Breast epithelium (tissue), 4 donors: ENCODE results near the gene CNEP1R1. TPM values are rescaled to one million over a fixed set of nuclear protein-coding genes. Genes with fewer than 3 reads are reported as not detected.

Source experiments
- DNase-seq, 2 donors: peaks; one replicate each; pipeline ENCODE4 v3.0.0-alpha.2; 2019; ENCODE audit warnings: low spot score in 2 of 2
- H3K27ac ChIP-seq, 2 donors: fragments of 200-600 bp; sonication (generic) in 1 of 2; one replicate each; pipeline ENCODE4 v1.5.1; 2016 to 2019; ENCODE audit warnings: mild to moderate bottlenecking in 1 of 2
- H3K27me3 ChIP-seq, 2 donors: fragments of 200-600 bp; sonication (generic) in 1 of 2; one replicate each; pipeline versions ENCODE4 v1.5.1 to v1.6.0; 2017 to 2019; ENCODE audit warnings: control low read depth in 1 of 2, mild to moderate bottlenecking in 1 of 2
- H3K36me3 ChIP-seq: fragments of 200-600 bp; one replicate; pipeline ENCODE4 v1.5.1; 2019
- H3K4me1 ChIP-seq, 2 donors: fragments of 200-600 bp; sonication (generic); one replicate each; pipeline ENCODE4 v1.5.1; 2016 to 2019; ENCODE audit warnings: control low read depth in 1 of 2
- H3K4me3 ChIP-seq, 3 donors: fragments of 200-600 bp; sonication (generic); 1 replicate in 2 of 3; 2 replicates in 1 of 3; pipeline ENCODE4 v1.5.1; 2016 to 2019; ENCODE audit warnings: mild to moderate bottlenecking in 3 of 3, moderate library complexity in 2 of 3
- H3K9me3 ChIP-seq, 2 donors: fragments of 200-600 bp; sonication (generic) in 1 of 2; one replicate each; pipeline ENCODE4 v1.5.1; 2016 to 2019; ENCODE audit warnings: control low read depth in 1 of 2
- POLR2A ChIP-seq: fragments of 450-650 bp; IDR thresholded peaks from one replicate; pipeline ENCODE4 v1.6.1; 2016; ENCODE audit warnings: antibody characterized with exemption, mild to moderate bottlenecking, moderate library complexity
- POLR2AphosphoS5 ChIP-seq, 3 donors: sonication (generic); formaldehyde crosslinking; IDR thresholded peaks; one replicate each; pipeline ENCODE4 v1.6.1; 2017; ENCODE audit warnings: antibody characterized with exemption in 3 of 3
- intact Hi-C: fragments of 100-400 bp; cut with DNase I; formaldehyde crosslinking; loops from one replicate; pipeline ENCODE4 v1.15.1; 2023; ENCODE audit warnings: low total_unique reads
- total RNA-seq, 3 donors: library from RNA; depleted of rRNA; stranded (reverse); fragments of >200 nt; gene quantifications; one replicate each; pipeline ENCODE4 v1.1.0, GENCODE V29; 2016
- TF ChIP-seq, protein P1 (sequence below), 3 donors: fragments of 450-650 bp; IDR thresholded peaks; one replicate each; pipeline ENCODE4 v1.5.1; 2016 to 2017; ENCODE audit warnings: antibody characterized with exemption in 3 of 3, mild to moderate bottlenecking in 3 of 3, moderate library complexity in 3 of 3

CNEP1R1 gene
- total RNA-seq, 3 donors from 2014 or later: 16.5 to 20.8 (median 17.4) TPM

DNA sequence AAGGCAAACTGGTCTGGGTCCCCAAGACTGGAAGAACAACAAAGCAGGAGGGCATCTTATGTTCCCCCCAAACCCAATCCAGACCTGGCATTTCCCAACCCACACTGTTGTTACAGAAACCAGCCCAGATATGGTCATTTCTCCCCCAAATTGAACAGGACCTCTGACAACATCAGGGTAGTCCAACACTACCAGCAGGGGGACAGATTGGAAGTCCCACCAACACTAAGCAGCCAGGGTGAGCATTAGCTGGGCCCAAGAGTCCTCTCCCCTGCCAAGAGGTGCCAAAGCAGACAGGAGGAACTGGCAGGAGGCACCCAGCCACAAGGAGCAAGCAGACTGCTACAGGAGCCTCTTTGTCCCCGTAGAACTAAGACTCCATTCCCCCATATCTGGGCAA lies 29.3 kb upstream of the CNEP1R1 start:
- H3K27ac ChIP-seq: no peak overlapping the region
- intact Hi-C loops: no loop called here
- TF ChIP-seq, protein P1, sequence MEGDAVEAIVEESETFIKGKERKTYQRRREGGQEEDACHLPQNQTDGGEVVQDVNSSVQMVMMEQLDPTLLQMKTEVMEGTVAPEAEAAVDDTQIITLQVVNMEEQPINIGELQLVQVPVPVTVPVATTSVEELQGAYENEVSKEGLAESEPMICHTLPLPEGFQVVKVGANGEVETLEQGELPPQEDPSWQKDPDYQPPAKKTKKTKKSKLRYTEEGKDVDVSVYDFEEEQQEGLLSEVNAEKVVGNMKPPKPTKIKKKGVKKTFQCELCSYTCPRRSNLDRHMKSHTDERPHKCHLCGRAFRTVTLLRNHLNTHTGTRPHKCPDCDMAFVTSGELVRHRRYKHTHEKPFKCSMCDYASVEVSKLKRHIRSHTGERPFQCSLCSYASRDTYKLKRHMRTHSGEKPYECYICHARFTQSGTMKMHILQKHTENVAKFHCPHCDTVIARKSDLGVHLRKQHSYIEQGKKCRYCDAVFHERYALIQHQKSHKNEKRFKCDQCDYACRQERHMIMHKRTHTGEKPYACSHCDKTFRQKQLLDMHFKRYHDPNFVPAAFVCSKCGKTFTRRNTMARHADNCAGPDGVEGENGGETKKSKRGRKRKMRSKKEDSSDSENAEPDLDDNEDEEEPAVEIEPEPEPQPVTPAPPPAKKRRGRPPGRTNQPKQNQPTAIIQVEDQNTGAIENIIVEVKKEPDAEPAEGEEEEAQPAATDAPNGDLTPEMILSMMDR (IDR thresholded peaks at IDR 0.05): no peak
- TF ChIP-seq POLR2AphosphoS5 (IDR thresholded peaks at IDR 0.05) (no peak), POLR2A (no peak)
- H3K4me1 ChIP-seq: no peaks in the 10 kb centered on the region
- no peaks in the 10 kb centered on the region for H3K27me3 ChIP-seq
- no peak overlapping the region for H3K4me3 ChIP-seq
- H3K36me3 ChIP-seq: no peaks in the 10 kb centered on the region
- DNase-seq: no peak
- H3K9me3 ChIP-seq: no peaks in the 10 kb centered on the region

DNA sequence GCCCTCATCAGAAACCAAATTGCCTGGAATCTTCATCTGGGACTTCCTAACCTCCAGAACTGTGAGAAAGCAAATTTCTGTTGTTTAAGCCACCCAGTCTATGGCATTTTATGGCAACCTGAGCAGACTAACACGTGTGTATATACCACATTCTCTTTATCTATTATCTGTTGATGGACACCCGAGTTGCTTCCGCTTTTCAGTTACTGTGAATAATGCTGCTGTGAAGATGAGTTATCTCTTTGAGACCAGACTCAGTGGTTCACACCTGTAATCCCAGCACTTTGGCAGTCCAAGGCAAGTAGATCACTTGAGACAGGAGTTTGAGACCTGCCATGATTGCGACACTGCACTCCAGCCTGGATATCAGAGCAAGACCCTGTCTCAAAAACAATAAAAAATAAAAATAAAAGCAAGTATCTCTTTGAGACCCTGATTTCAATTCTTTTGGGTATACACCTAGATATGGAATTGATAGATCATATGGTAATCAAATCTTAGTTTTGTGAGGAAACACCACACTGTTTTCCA lies 27.2 kb upstream of the CNEP1R1 start:
- intact Hi-C loops: no loop called here
- TF ChIP-seq POLR2AphosphoS5 (IDR thresholded peaks at IDR 0.05) (no peak), POLR2A (no peak)
- TF ChIP-seq, protein P1 (IDR thresholded peaks at IDR 0.05): no peak
- peaks cover 0 to 6% of the 10 kb centered on the region in 2 donors for H3K9me3 ChIP-seq
- H3K4me3 ChIP-seq: no peak overlapping the region
- no peaks in the 10 kb centered on the region for H3K36me3 ChIP-seq
- H3K4me1 ChIP-seq: no peaks in the 10 kb centered on the region
- H3K27ac ChIP-seq: no peak overlapping the region
- no peaks in the 10 kb centered on the region for H3K27me3 ChIP-seq
- no peak for DNase-seq

DNA sequence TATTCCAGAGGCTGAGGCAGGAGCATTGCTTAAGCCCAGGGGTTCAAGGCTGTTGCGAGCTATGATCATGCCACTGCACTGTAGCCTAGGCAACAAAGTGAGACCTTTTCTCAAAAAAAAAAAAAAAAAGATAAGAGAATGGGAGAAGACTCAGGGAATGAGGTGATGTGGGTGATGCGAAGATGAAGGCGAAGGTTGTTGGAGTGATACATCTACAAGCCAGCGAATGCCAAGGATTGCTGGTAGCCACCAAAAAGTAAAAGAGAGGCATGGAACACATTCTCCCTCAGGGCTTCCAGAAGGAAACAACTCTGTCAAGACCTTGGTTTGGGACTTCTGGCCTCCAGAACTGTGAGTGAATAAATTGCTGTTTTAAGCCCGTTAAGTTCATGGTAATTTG lies 26.0 kb upstream of the CNEP1R1 start:
- Histone ChIP-seq H3K4me3 (no peak overlapping the region), H3K36me3 (no peaks in the 10 kb centered on the region), H3K27me3 (no peaks in the 10 kb centered on the region), H3K27ac (no peak overlapping the region), H3K4me1 (no peaks in the 10 kb centered on the region), H3K9me3 (peaks cover 0 to 6% of the 10 kb centered on the region in 2 donors)
- intact Hi-C loops: no loop called here
- no peak for DNase-seq
- TF ChIP-seq POLR2AphosphoS5 (IDR thresholded peaks at IDR 0.05) (no peak), POLR2A (no peak)
- TF ChIP-seq, protein P1 (IDR thresholded peaks at IDR 0.05): no peak

DNA sequence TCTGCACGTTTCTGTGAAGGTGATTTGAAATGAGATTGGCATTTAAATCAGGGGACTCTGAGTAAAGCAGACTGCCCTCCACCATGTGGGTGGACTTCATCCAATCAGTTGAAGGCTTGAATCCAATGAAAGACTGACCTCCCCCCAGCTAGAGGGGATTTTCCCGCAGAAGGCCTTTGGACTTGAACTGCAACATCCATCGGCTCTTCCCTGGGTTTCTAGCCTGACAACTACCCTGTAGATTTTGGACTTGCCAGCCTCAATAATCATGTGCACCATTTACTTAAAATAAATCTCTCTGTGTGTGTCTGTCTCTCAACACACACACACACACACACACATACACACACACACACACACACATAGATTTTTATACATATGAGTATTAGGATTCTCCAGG lies 23.9 kb upstream of the CNEP1R1 start:
- DNase-seq: no peak
- intact Hi-C loops: no loop called here
- no peaks in the 10 kb centered on the region for H3K36me3 ChIP-seq
- H3K27me3 ChIP-seq: no peaks in the 10 kb centered on the region
- no peaks in the 10 kb centered on the region for H3K4me1 ChIP-seq
- TF ChIP-seq POLR2AphosphoS5 (IDR thresholded peaks at IDR 0.05) (no peak), POLR2A (no peak)
- TF ChIP-seq, protein P1 (IDR thresholded peaks at IDR 0.05): no peak
- H3K9me3 ChIP-seq: peaks cover 0 to 6% of the 10 kb centered on the region in 2 donors
- no peak overlapping the region for H3K4me3 ChIP-seq
- no peak overlapping the region for H3K27ac ChIP-seq

DNA sequence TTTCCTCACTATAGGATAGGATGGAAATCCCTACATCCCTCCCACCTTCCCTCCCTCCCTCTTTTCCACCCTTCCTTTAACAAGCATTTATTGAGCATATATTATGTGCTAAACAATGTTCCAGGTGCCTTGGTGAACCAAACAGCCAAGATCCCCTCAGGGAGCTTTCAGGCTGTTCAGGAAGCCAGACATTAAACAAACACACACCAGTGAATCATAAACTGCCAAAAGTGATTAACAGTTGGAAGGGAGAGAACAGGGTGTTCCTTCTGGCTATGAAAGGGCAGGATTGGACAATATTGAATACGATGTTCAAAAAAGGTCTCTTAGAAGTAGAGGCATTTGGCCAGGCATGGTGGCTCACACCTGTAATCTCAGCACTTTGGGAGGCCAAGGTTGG lies 22.8 kb upstream of the CNEP1R1 start:
- DNase-seq: no peak
- no peaks in the 10 kb centered on the region for H3K27me3 ChIP-seq
- H3K36me3 ChIP-seq: no peaks in the 10 kb centered on the region
- H3K4me3 ChIP-seq: no peak overlapping the region
- TF ChIP-seq, protein P1 (IDR thresholded peaks at IDR 0.05): no peak
- TF ChIP-seq POLR2AphosphoS5 (IDR thresholded peaks at IDR 0.05) (no peak), POLR2A (no peak)
- peaks cover 0 to 6% of the 10 kb centered on the region in 2 donors for H3K9me3 ChIP-seq
- H3K4me1 ChIP-seq: no peaks in the 10 kb centered on the region
- H3K27ac ChIP-seq: no peak overlapping the region
- intact Hi-C loops: no loop called here
